Neural progenitor cell (in vitro differentiated cells): ENCODE data around the gene TRIP12.

Experiments used
- CTCF ChIP-seq: fragments of 200-600 bp; sonication (generic); IDR thresholded peaks from 2 replicates; pipeline ENCODE4 v1.5.1; 2017; ENCODE audit warnings: antibody characterized with exemption, mild to moderate bottlenecking
- EZH2 ChIP-seq: fragments of 200-600 bp; sonication (generic); IDR thresholded peaks from 2 replicates; pipeline ENCODE4 v1.6.1; 2017; ENCODE audit warnings: antibody characterized with exemption, mild to moderate bottlenecking, moderate library complexity
- EZH2phosphoT487 ChIP-seq: fragments of 200-600 bp; sonication (generic); IDR thresholded peaks from 2 replicates; pipeline ENCODE4 v1.6.1; 2017; ENCODE audit warnings: antibody characterized with exemption

GRCh38 chr2:229874647-229875046 lies 47.2 kb downstream of the TRIP12 start:
- TF ChIP-seq CTCF (no peak), EZH2 (no peak), EZH2phosphoT487 (no peak)
